HepG2 (cell line): Measurements from ENCODE around the gene TTBK1. TPM values are rescaled to one million over a fixed set of nuclear protein-coding genes. Genes with fewer than 3 reads are reported as not detected.

Experiments used
- ATAC-seq: fragments of 200-7000 bp; cut with Tn5 transposase; 3 replicates; pipeline ENCODE4 v1.9.1; 2020; ENCODE audit warnings: mild to moderate bottlenecking, moderate library complexity
- BruUV-seq: library from RNA; stranded (reverse); fragments of 400-500 nt; replicated peaks from 2 replicates; lab custom pipeline; 2021; lab: Mats Ljungman, UMichigan
- CTCF ChIA-PET: fragments of 300-600 bp; formaldehyde crosslinking; extraction: SDS; loops from one replicate; lab custom pipeline; 2021; ENCODE audit warnings: low total read pairs, inconsistent platforms, low intra/inter-chr PET ratio; lab: Yijun Ruan, JAX
- POLR2A ChIA-PET: fragments of 350-600 bp; sonication (Branson Sonifier 250); formaldehyde crosslinking; loops from one replicate; lab custom pipeline; 2020; ENCODE audit warnings: antibody characterized with exemption, inconsistent platforms; lab: Yijun Ruan, JAX
- DNase-seq: peaks from one replicate; pipeline ENCODE4 v3.0.0-alpha.2; 2015; ENCODE audit warnings: low spot score
- FAIRE-seq: peaks from 3 replicates; lab custom pipeline; 2011; peaks lifted over from hg19 to GRCh38; lab: Jason Lieb, UNC
- H2AFZ ChIP-seq: one replicate; pipeline ENCODE4 v1.6.1; 2011; ENCODE audit warnings: low read length, inconsistent platforms
- H3K27ac ChIP-seq: fragments of 300-600 bp; 3 replicates; pipeline ENCODE4 v1.8.0; 2011; ENCODE audit warnings: mixed run types, mild to moderate bottlenecking, mixed read lengths, low read length, inconsistent platforms; ENCODE audit not compliant: insufficient read depth; ENCODE audit errors: extremely low read length
- H3K27me3 ChIP-seq, 2 experiments: fragments of 200-600 bp in 1 of 2; 2 replicates in 1 of 2; 3 replicates in 1 of 2; pipeline versions ENCODE4 v1.6.0 to v1.8.0; 2011; ENCODE audit warnings: low read length in 2 of 2, mild to moderate bottlenecking in 2 of 2, moderate library complexity in 2 of 2, inconsistent platforms in 1 of 2; ENCODE audit not compliant: insufficient read depth in 2 of 2, control insufficient read depth in 1 of 2
- H3K36me3 ChIP-seq, 2 experiments: fragments of 200-600 bp in 1 of 2; replicated peaks in 1 of 2; 2 replicates in 1 of 2; 3 replicates in 1 of 2; pipeline versions ENCODE4 v1.5.1 to v1.8.0; 2011; ENCODE audit warnings: low read length in 2 of 2, inconsistent platforms in 1 of 2; ENCODE audit not compliant: insufficient read depth in 2 of 2, control insufficient read depth in 1 of 2
- H3K4me1 ChIP-seq: 2 replicates; pipeline ENCODE4 v1.5.1; 2012; ENCODE audit warnings: low read length, inconsistent platforms; ENCODE audit not compliant: insufficient read depth
- H3K4me2 ChIP-seq: 2 replicates; pipeline ENCODE4 v1.6.0; 2011; ENCODE audit warnings: low read depth, low read length, inconsistent platforms
- H3K4me3 ChIP-seq, 3 experiments: fragments of 200-600 bp in 1 of 3; sonication (generic), shearing (Covaris generic) in 1 of 3; replicated peaks in 1 of 3; 2 replicates each; pipeline ENCODE4 v1.5.1; 2011 to 2016; ENCODE audit warnings: low read length in 3 of 3, inconsistent platforms in 2 of 3, low read depth in 2 of 3, mild to moderate bottlenecking in 2 of 3, control low read depth in 1 of 3, mixed read lengths in 1 of 3; ENCODE audit not compliant: insufficient read depth in 1 of 3
- H3K79me2 ChIP-seq: one replicate; pipeline ENCODE4 v1.6.1; 2011; ENCODE audit warnings: low read length, inconsistent platforms; ENCODE audit not compliant: insufficient read depth
- H3K9ac ChIP-seq: 2 replicates; pipeline ENCODE4 v1.6.0; 2011; ENCODE audit warnings: mild to moderate bottlenecking, low read depth, low read length, inconsistent platforms; ENCODE audit not compliant: insufficient read depth
- H3K9me3 ChIP-seq: 2 replicates; pipeline ENCODE4 v1.5.1; 2012; ENCODE audit warnings: mild to moderate bottlenecking, low read length
- H4K20me1 ChIP-seq: 2 replicates; pipeline ENCODE4 v1.6.0; 2011; ENCODE audit warnings: inconsistent platforms, mild to moderate bottlenecking, low read length, moderate library complexity; ENCODE audit not compliant: insufficient read depth
- EZH2 ChIP-seq: conservative IDR thresholded peaks from 2 replicates; pipeline ENCODE4 v1.6.1; 2012; ENCODE audit warnings: mild to moderate bottlenecking, low read depth, low read length, moderate library complexity
- HNRNPL ChIP-seq: fragments of 200-400 bp; formaldehyde crosslinking; IDR thresholded peaks from 2 replicates; pipeline ENCODE4 v1.6.1; 2017; ENCODE audit warnings: mild to moderate bottlenecking, low read depth, low read length
- IKZF1 ChIP-seq: fragments of 450-650 bp; IDR thresholded peaks from 2 replicates; pipeline ENCODE4 v1.7.1; 2016
- PRPF4 ChIP-seq: fragments of 200-400 bp; formaldehyde crosslinking; IDR thresholded peaks from 2 replicates; pipeline ENCODE4 v1.6.1; 2016; ENCODE audit warnings: low read length, low read depth; ENCODE audit not compliant: poor library complexity, severe bottlenecking
- ZFP36 ChIP-seq: fragments of 150-350 bp; IDR thresholded peaks from 2 replicates; pipeline ENCODE4 v1.6.1; 2018; ENCODE audit warnings: borderline replicate concordance, low read length, low read depth; ENCODE audit not compliant: partially characterized antibody
- ZNF335 ChIP-seq: sonication (generic); formaldehyde crosslinking; IDR thresholded peaks from 2 replicates; pipeline ENCODE4 v1.4.0; 2020; ENCODE audit warnings: missing genetic modification reagents
- WGBS: methylation state at CpG from one replicate; pipeline ENCODE4 v1.1.6; 2017; ENCODE audit warnings: low lambda C conversion rate; 5-methylcytosine and 5-hydroxymethylcytosine counted together
- in situ Hi-C: cut with HindIII; loops from 2 replicates; pipeline ENCODE4 v1.10.0; 2017; ENCODE audit warnings: low pct_unique_long_range_greater_than_20kb; ENCODE audit not compliant: extremely low pct_ligation_motif_present
- intact Hi-C: fragments of 100-400 bp; cut with micrococcal nuclease; formaldehyde crosslinking; loops from one replicate; pipeline ENCODE4 v1.10.0; 2022; ENCODE audit not compliant: unreplicated experiment
- polyA plus RNA-seq, 8 experiments: library from polyadenylated mRNA; depleted of rRNA in 3 of 8; stranded (reverse) in 7 of 8; unstranded in 1 of 8; fragments of >200 nt; fragmentation: Illumina TruSeq in 4 of 8; extraction: Trizol in 4 of 8; gene quantifications; 2 replicates each; pipeline versions ENCODE4 v1.2.1 to v1.2.3, GENCODE V29; 2011 to 2016; ENCODE audit warnings: low read depth in 4 of 8, missing spikeins in 1 of 8, mixed read lengths in 1 of 8; ENCODE audit not compliant: insufficient read depth in 1 of 8
- total RNA-seq, 5 experiments: library from RNA; depleted of rRNA; stranded (reverse); fragments of >200 nt; fragmentation: Illumina TruSeq; extraction: Trizol; gene quantifications; 2 replicates each; pipeline ENCODE4 v1.2.3, GENCODE V29; 2016; ENCODE audit warnings: low read depth in 1 of 5
- TF ChIP-seq, protein P1 (sequence below): sonication (generic); formaldehyde crosslinking; IDR thresholded peaks from 2 replicates; pipeline ENCODE4 v1.5.0; 2020; ENCODE audit warnings: missing genetic modification reagents, mild to moderate bottlenecking, borderline replicate concordance
- TF ChIP-seq, protein P2 (sequence below): sonication (generic); formaldehyde crosslinking; IDR thresholded peaks from 2 replicates; pipeline ENCODE4 v1.4.0; 2020; ENCODE audit warnings: mild to moderate bottlenecking, missing genetic modification reagents
- TF ChIP-seq, protein P3 (sequence below): sonication (generic); formaldehyde crosslinking; IDR thresholded peaks from 2 replicates; pipeline ENCODE4 v1.9.0; 2021; ENCODE audit warnings: missing genetic modification reagents, borderline replicate concordance

TTBK1 gene
- total and polyA plus RNA-seq, 2 of the 13 experiments (the other 11 are each of a cell fraction or from before 2014, with no cell fraction given): 0.24 to 0.33 TPM

DNA sequence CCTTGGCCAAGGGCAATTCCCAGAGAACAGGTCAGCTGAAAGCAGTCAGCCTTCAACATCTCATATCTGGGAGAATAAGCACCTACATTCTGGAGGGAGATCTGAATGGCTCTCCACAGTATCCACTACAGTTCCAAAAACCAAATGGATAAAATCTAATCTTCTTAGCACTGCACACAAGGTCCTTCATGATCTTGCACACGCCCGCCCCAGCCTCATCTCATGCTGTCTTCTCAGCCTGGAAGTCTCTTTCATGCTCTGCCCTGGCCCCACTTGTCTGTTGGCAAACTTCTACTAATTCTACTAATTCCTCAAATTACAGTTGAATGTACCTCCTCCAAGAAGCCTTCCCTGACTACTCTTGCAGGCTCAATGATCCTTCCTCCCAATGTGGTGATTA, 1.8 kb upstream of the TTBK1 start:
- TF ChIP-seq PRPF4 (no peak), HNRNPL (no peak), ZFP36 (peak; percentile 19)
- TF ChIP-seq, protein P1, sequence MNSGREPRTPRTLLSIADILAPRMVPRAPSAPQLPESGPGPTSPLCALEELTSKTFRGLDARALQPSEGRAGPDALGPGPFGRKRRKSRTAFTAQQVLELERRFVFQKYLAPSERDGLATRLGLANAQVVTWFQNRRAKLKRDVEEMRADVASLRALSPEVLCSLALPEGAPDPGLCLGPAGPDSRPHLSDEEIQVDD (CRISPR knock-in tag): no peak
- TF ChIP-seq, protein P2, sequence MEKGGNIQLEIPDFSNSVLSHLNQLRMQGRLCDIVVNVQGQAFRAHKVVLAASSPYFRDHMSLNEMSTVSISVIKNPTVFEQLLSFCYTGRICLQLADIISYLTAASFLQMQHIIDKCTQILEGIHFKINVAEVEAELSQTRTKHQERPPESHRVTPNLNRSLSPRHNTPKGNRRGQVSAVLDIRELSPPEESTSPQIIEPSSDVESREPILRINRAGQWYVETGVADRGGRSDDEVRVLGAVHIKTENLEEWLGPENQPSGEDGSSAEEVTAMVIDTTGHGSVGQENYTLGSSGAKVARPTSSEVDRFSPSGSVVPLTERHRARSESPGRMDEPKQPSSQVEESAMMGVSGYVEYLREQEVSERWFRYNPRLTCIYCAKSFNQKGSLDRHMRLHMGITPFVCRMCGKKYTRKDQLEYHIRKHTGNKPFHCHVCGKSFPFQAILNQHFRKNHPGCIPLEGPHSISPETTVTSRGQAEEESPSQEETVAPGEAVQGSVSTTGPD (CRISPR knock-in tag): no peak
- TF ChIP-seq, all 625 proteins: peak for 1
- Histone ChIP-seq H3K4me3 (no peak overlapping the region), H3K9ac (no peak overlapping the region), H2AFZ (no peak overlapping the region), H3K9me3 (no peaks in the 10 kb centered on the region), H3K4me1 (peaks cover 25% of the 10 kb centered on the region), H3K79me2 (no peaks in the 10 kb centered on the region), H4K20me1 (no peaks in the 10 kb centered on the region), H3K27ac (no peak overlapping the region), H3K4me2 (no peak overlapping the region), H3K27me3 (peaks cover 9 to 57% of the 10 kb centered on the region in 2 experiments), H3K36me3 (no peaks in the 10 kb centered on the region)
- DNase-seq (no peak), ATAC-seq (no peak), FAIRE-seq (no peak)
- in situ Hi-C loops (no loop called here), intact Hi-C loops (no loop called here)
- no TSS peak for BruUV-seq
- CTCF ChIA-PET: no interaction called here
- POLR2A ChIA-PET: no interaction called here
- WGBS: 38% methylated on average over 2 of the region's 2 CpGs

DNA sequence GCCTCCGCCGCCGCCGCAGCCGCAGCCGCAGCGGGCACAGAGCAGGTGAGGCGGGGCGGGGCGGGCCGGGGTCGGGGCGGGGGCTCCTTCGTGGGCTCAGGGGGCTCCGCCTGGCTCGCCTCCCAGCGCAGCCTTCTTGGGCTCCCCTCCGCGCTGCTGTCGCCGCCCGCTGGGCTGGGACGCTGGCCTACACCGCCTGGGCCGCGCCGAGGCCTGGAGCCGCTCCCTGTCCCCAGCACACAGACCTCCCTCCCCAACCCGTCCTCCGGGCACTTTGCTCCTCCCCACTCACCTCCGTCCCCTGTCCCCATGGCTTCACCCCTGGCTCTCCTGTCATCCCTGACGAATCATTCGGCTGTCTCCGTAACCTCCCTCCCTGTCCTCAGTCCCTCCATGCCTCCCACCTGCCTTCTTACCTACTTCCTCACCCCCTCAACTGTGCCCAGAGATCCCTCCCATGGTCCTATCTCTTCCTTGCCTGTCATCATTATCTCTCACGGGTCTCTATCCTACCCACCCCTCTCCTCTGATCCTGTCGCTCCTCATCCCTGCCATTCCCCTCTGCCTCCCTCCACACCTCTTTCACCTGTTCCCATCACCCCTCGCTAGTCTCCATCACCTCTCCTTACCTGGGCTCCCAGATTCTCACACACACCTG, 512 bp downstream of the TTBK1 start:
- Histone ChIP-seq H3K9me3 (no peaks in the 10 kb centered on the region), H3K79me2 (no peaks in the 10 kb centered on the region), H3K36me3 (no peaks in the 10 kb centered on the region), H2AFZ (no peak overlapping the region), H3K4me3 (peak overlapping the region in 1 of 3 experiments; percentile 20; a peak in 1 of 6 replicates), H3K27ac (no peak overlapping the region), H3K9ac (no peak overlapping the region), H3K27me3 (peaks cover 9 to 68% of the 10 kb centered on the region in 2 experiments), H4K20me1 (no peaks in the 10 kb centered on the region), H3K4me2 (peak overlapping the region; percentile 32; the same call in 1 of the 2 replicates), H3K4me1 (peaks cover 21% of the 10 kb centered on the region)
- DNase-seq (no peak), FAIRE-seq (no peak), ATAC-seq (no peak)
- POLR2A ChIA-PET: no interaction called here
- TF ChIP-seq IKZF1 (0 out of 2 replicates have a peak, but pooled peaks have one; percentile 76), EZH2 (peak; percentile 84; the same call in 1 of the 2 replicates), ZNF335 (CRISPR knock-in tag) (no peak)
- TF ChIP-seq, protein P3, sequence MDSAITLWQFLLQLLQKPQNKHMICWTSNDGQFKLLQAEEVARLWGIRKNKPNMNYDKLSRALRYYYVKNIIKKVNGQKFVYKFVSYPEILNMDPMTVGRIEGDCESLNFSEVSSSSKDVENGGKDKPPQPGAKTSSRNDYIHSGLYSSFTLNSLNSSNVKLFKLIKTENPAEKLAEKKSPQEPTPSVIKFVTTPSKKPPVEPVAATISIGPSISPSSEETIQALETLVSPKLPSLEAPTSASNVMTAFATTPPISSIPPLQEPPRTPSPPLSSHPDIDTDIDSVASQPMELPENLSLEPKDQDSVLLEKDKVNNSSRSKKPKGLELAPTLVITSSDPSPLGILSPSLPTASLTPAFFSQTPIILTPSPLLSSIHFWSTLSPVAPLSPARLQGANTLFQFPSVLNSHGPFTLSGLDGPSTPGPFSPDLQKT: no peak
- in situ Hi-C loops: no loop called here
- intact Hi-C loops: no loop called here
- BruUV-seq: no TSS peak
- WGBS: 27% methylated on average over 9 of the region's 37 CpGs
- CTCF ChIA-PET: no interaction called here
